LNCaP clone FGC (cell line): ENCODE measurements around the gene KLHL34.

ENCODE experiments used
- DNase-seq: peaks from one replicate; pipeline ENCODE4 v3.0.0-alpha.2; 2011; ENCODE audit warnings: low read depth
- H3K4me3 ChIP-seq: 2 replicates; pipeline ENCODE4 v1.5.1; 2011; ENCODE audit warnings: mild to moderate bottlenecking, low read depth, low read length, control low read depth
- CTCF ChIP-seq: IDR thresholded peaks from 2 replicates; pipeline ENCODE4 v1.5.1; 2012; ENCODE audit warnings: mild to moderate bottlenecking; ENCODE audit not compliant: control insufficient read depth, insufficient read depth; ENCODE audit errors: extremely low read depth

KLHL34 gene

GRCh38 chrX:21656587-21657317 lies 1.4 kb downstream of the KLHL34 start:
- TF ChIP-seq CTCF: no peak

GRCh38 chrX:21655901-21656586 lies 2.1 kb downstream of the KLHL34 start:
- TF ChIP-seq CTCF: no peak
- DNase-seq: no peak
- H3K4me3 ChIP-seq: no peak overlapping the region

More at GRCh38 chrX:21656587-21657317, 1.4 kb downstream of the KLHL34 start:
- H3K4me3 ChIP-seq: no peak overlapping the region
- no peak for DNase-seq

- DNase-seq: no peak
- no peak for TF ChIP-seq CTCF
- no peak overlapping the region for H3K4me3 ChIP-seq
Measured at GRCh38 chrX:21645886-21646285, 12.2 kb downstream of the KLHL34 start.

GRCh38 chrX:21645431-21645830 lies 12.7 kb downstream of the KLHL34 start:
- no peak for TF ChIP-seq CTCF

GRCh38 chrX:21639775-21640174 lies 18.4 kb downstream of the KLHL34 start:
- DNase-seq: no peak
- H3K4me3 ChIP-seq: no peak overlapping the region
- no peak for TF ChIP-seq CTCF

More at GRCh38 chrX:21645431-21645830, 12.7 kb downstream of the KLHL34 start:
- no peak for DNase-seq
- H3K4me3 ChIP-seq: no peak overlapping the region

GRCh38 chrX:21638311-21638710 lies 19.8 kb downstream of the KLHL34 start:
- no peak for TF ChIP-seq CTCF
- DNase-seq: no peak
- no peak overlapping the region for H3K4me3 ChIP-seq
